NCI-H774 (cell line): Measurements from ENCODE around the gene KCNAB2.

Experiments
- DNase-seq: peaks from one replicate; lab custom pipeline; 2025; lab: John Stamatoyannopoulos, UW

KCNAB2 gene

GRCh38 chr1:6083385-6083784 lies 37.7 kb downstream of the KCNAB2 start:
- no peak for DNase-seq

- DNase-seq, result no peak
Measured at GRCh38 chr1:6083801-6084446, 38.2 kb downstream of the KCNAB2 start.

- no peak for DNase-seq
Measured at GRCh38 chr1:6084781-6085495, 39.2 kb downstream of the KCNAB2 start.

GRCh38 chr1:6085666-6086065 lies 40.0 kb downstream of the KCNAB2 start:
- no peak for DNase-seq

GRCh38 chr1:6086358-6086757 lies 40.7 kb downstream of the KCNAB2 start:
- DNase-seq, result no peak

- no peak for DNase-seq
Measured at GRCh38 chr1:6086762-6087376, 41.2 kb downstream of the KCNAB2 start.

GRCh38 chr1:6087377-6087772 lies 41.7 kb downstream of the KCNAB2 start:
- DNase-seq, result no peak

- no peak for DNase-seq
Measured at GRCh38 chr1:6087958-6088357, 42.3 kb downstream of the KCNAB2 start.

GRCh38 chr1:6088956-6089355 lies 43.3 kb downstream of the KCNAB2 start:
- no peak for DNase-seq

GRCh38 chr1:6090288-6090687 lies 44.6 kb downstream of the KCNAB2 start:
- DNase-seq, result no peak

GRCh38 chr1:6090996-6091822 lies 45.5 kb downstream of the KCNAB2 start:
- DNase-seq, result no peak

GRCh38 chr1:6091823-6092109 lies 46.1 kb downstream of the KCNAB2 start:
- no peak for DNase-seq

- no peak for DNase-seq
Measured at GRCh38 chr1:6092211-6092610, 46.5 kb downstream of the KCNAB2 start.

GRCh38 chr1:6093071-6093470 lies 47.4 kb downstream of the KCNAB2 start:
- no peak for DNase-seq

- no peak for DNase-seq
Measured at GRCh38 chr1:6093611-6094010, 47.9 kb downstream of the KCNAB2 start.

- DNase-seq, result no peak
Measured at GRCh38 chr1:6094246-6094645, 48.6 kb downstream of the KCNAB2 start.

- DNase-seq, result no peak
Measured at GRCh38 chr1:6094801-6095505, 49.3 kb downstream of the KCNAB2 start.

- DNase-seq, result no peak
Measured at GRCh38 chr1:6095511-6096242, 50.0 kb downstream of the KCNAB2 start.

GRCh38 chr1:6096243-6097116 lies 50.8 kb downstream of the KCNAB2 start:
- DNase-seq, result no peak

- DNase-seq, result no peak
Measured at GRCh38 chr1:6097117-6097595, 51.5 kb downstream of the KCNAB2 start.
